Bronchus fibroblast of lung (primary cell): Measurements from ENCODE around the gene RAB6B. TPM values are rescaled to one million over a fixed set of nuclear protein-coding genes. Genes with fewer than 3 reads are reported as not detected.

Experiments used
- total RNA-seq: library from RNA; depleted of rRNA; stranded (reverse); fragments of >200 nt; gene quantifications from 2 replicates; pipeline ENCODE4 v1.2.3, GENCODE V29; 2015

Gene RAB6B
- 0.15 and 0.34 TPM in 2 replicates for total RNA-seq

GRCh38 chr3:133895208-133896001 is at the start of gene RAB6B:
RAB6B (minus strand) TSS chr3:133895882; CDS start chr3:133895466, 416 bp downstream.

GRCh38 chr3:133805702-133806475 is 89.8 kb downstream of the RAB6B start, which contains the start of gene SRPRB:
SRPRB (plus strand) TSS chr3:133805815; CDS start chr3:133805849, 34 bp downstream.

Other genes starting within 250 kb of the RAB6B start
- gene TOPBP1, start 233.9 kb downstream of the RAB6B start, total RNA-seq, result 30.5 and 40.0 TPM in 2 replicates
- gene TF, start 149.5 kb downstream of the RAB6B start, total RNA-seq, result not detected in 2 replicates
- 38.2 and 43.4 TPM in 2 replicates for gene SRPRB, start 90.1 kb downstream of the RAB6B start, total RNA-seq
- gene SLCO2A1, start 134.0 kb upstream of the RAB6B start, total RNA-seq, result 2.7 and 3.0 TPM in 2 replicates